ENCODE results near the gene MCCD1.

The MCCD1 gene

GRCh38 chr6:31544676-31545075 lies 15.9 kb downstream of the MCCD1 start:
- Histone ChIP-seq H3K27me3 (replicated peaks; ENCODE audit: control insufficient read depth, insufficient read depth, low read length) (no peaks in the 10 kb centered on the region), H3K36me3 (ENCODE audit: control insufficient read depth, insufficient read depth, low read length) (peaks cover 6% of the 10 kb centered on the region), H3K4me3 (replicated peaks; ENCODE audit: low read depth, low read length) (no peak overlapping the region)
- no peak for TF ChIP-seq CTCF (IDR thresholded peaks at IDR 0.05; ENCODE audit: insufficient read depth, low read length, poor library complexity, severe bottlenecking)
- no peak for DNase-seq (ENCODE audit: extremely low read depth, insufficient read length)

- TF ChIP-seq CTCF (IDR thresholded peaks at IDR 0.05; ENCODE audit: insufficient read depth, low read length, poor library complexity, severe bottlenecking): no peak
- Histone ChIP-seq H3K27me3 (replicated peaks; ENCODE audit: control insufficient read depth, insufficient read depth, low read length) (no peaks in the 10 kb centered on the region), H3K36me3 (ENCODE audit: control insufficient read depth, insufficient read depth, low read length) (no peaks in the 10 kb centered on the region), H3K4me3 (replicated peaks; ENCODE audit: low read depth, low read length) (no peak overlapping the region)
- no peak for DNase-seq (ENCODE audit: extremely low read depth, insufficient read length)
Measured at GRCh38 chr6:31545291-31545690, 16.5 kb downstream of the MCCD1 start.

GRCh38 chr6:31546339-31546957 lies 17.7 kb downstream of the MCCD1 start, which contains the start of gene ATP6V1G2:
Gene ATP6V1G2, minus strand, starts transcription at chr6:31546608. Its CDS starts 49 bp downstream, at chr6:31546559.
- Histone ChIP-seq H3K4me3 (replicated peaks; ENCODE audit: low read depth, low read length) (peak within 1 kb of the TSS; percentile 53), H3K36me3 (ENCODE audit: control insufficient read depth, insufficient read depth, low read length) (no peaks in the 10 kb centered on the region), H3K27me3 (replicated peaks; ENCODE audit: control insufficient read depth, insufficient read depth, low read length) (no peaks in the 10 kb centered on the region)
- TF ChIP-seq CTCF (IDR thresholded peaks at IDR 0.05; ENCODE audit: insufficient read depth, low read length, poor library complexity, severe bottlenecking): peak; percentile 97
- DNase-seq (ENCODE audit: extremely low read depth, insufficient read length): peak; percentile 85

- no peaks in the 10 kb centered on the region for H3K36me3 ChIP-seq (ENCODE audit: control insufficient read depth, insufficient read depth, low read length)
- peak; percentile 92 for DNase-seq (ENCODE audit: extremely low read depth, insufficient read length)
- TF ChIP-seq CTCF (IDR thresholded peaks at IDR 0.05; ENCODE audit: insufficient read depth, low read length, poor library complexity, severe bottlenecking): no peak
- no peaks in the 10 kb centered on the region for H3K27me3 ChIP-seq (replicated peaks; ENCODE audit: control insufficient read depth, insufficient read depth, low read length)
- H3K4me3 ChIP-seq (replicated peaks; ENCODE audit: low read depth, low read length): peak within 1 kb of the TSS; percentile 53
Measured at GRCh38 chr6:31546958-31547726, 18.4 kb downstream of the MCCD1 start, which contains the start of gene NFKBIL1. Gene NFKBIL1, plus strand, starts transcription at chr6:31547608. Its CDS starts 87 bp downstream, at chr6:31547695.

GRCh38 chr6:31547727-31548543 lies 19.2 kb downstream of the MCCD1 start:
- Histone ChIP-seq H3K4me3 (replicated peaks; ENCODE audit: low read depth, low read length) (peak overlapping the region; percentile 53), H3K27me3 (replicated peaks; ENCODE audit: control insufficient read depth, insufficient read depth, low read length) (no peaks in the 10 kb centered on the region), H3K36me3 (ENCODE audit: control insufficient read depth, insufficient read depth, low read length) (no peaks in the 10 kb centered on the region)
- TF ChIP-seq CTCF (IDR thresholded peaks at IDR 0.05; ENCODE audit: insufficient read depth, low read length, poor library complexity, severe bottlenecking): no peak
- DNase-seq (ENCODE audit: extremely low read depth, insufficient read length): no peak

All from GM06990 (cell line).